Astrocyte (in vitro differentiated cells and primary cell): ENCODE results near the gene LHFPL2. TPM values are rescaled to one million over a fixed set of nuclear protein-coding genes. Genes with fewer than 3 reads are reported as not detected.

ENCODE experiments used
- DNase-seq: peaks from one replicate; pipeline ENCODE4 v3.0.0-alpha.2; 2010; ENCODE audit warnings: low read depth
- FAIRE-seq: peaks from 2 replicates; lab custom pipeline; 2011; peaks lifted over from hg19 to GRCh38; lab: Jason Lieb, UNC
- H2AFZ ChIP-seq: 2 replicates; pipeline ENCODE4 v1.6.0; 2012; ENCODE audit warnings: low read depth, low read length, inconsistent platforms
- H3K27ac ChIP-seq: 2 replicates; pipeline ENCODE4 v1.5.1; 2011; ENCODE audit warnings: low read depth, low read length, inconsistent platforms
- H3K27me3 ChIP-seq: 2 replicates; pipeline ENCODE4 v1.6.0; 2011; ENCODE audit warnings: low read length, inconsistent platforms; ENCODE audit not compliant: insufficient read depth
- H3K36me3 ChIP-seq: 2 replicates; pipeline ENCODE4 v1.5.1; 2011; ENCODE audit warnings: low read length, inconsistent platforms; ENCODE audit not compliant: insufficient read depth
- H3K4me1 ChIP-seq: 2 replicates; pipeline ENCODE4 v1.5.1; 2011; ENCODE audit warnings: low read length, inconsistent platforms; ENCODE audit not compliant: insufficient read depth
- H3K4me2 ChIP-seq: 2 replicates; pipeline ENCODE4 v1.6.0; 2012; ENCODE audit warnings: low read length, inconsistent platforms
- H3K4me3 ChIP-seq: 2 replicates; pipeline ENCODE4 v1.5.1; 2011; ENCODE audit warnings: low read depth, mild to moderate bottlenecking, low read length, inconsistent platforms; ENCODE audit not compliant: insufficient read depth
- H3K79me2 ChIP-seq: 2 replicates; pipeline ENCODE4 v1.6.0; 2012; ENCODE audit warnings: mild to moderate bottlenecking, low read length, inconsistent platforms; ENCODE audit not compliant: insufficient read depth
- H3K9ac ChIP-seq: 2 replicates; pipeline ENCODE4 v1.6.0; 2012; ENCODE audit warnings: mild to moderate bottlenecking, low read length, inconsistent platforms
- H3K9me3 ChIP-seq: 2 replicates; pipeline ENCODE4 v1.5.1; 2012; ENCODE audit warnings: low read depth, mild to moderate bottlenecking, low read length, inconsistent platforms; ENCODE audit not compliant: insufficient read depth
- H4K20me1 ChIP-seq: 2 replicates; pipeline ENCODE4 v1.6.0; 2012; ENCODE audit warnings: low read length, inconsistent platforms; ENCODE audit not compliant: insufficient read depth
- H3K27ac Mint-ChIP-seq: one replicate; pipeline ENCODE4 v1.8.0; 2021; ENCODE audit warnings: mild to moderate bottlenecking, mixed read lengths; ENCODE audit not compliant: unreplicated experiment
- H3K27me3 Mint-ChIP-seq: one replicate; pipeline ENCODE4 v1.8.0; 2021; ENCODE audit warnings: low read depth, mixed read lengths; ENCODE audit not compliant: unreplicated experiment
- H3K36me3 Mint-ChIP-seq: one replicate; pipeline ENCODE4 v1.8.0; 2021; ENCODE audit warnings: low read depth, mixed read lengths; ENCODE audit not compliant: unreplicated experiment
- H3K4me1 Mint-ChIP-seq: one replicate; pipeline ENCODE4 v1.8.0; 2021; ENCODE audit warnings: low read depth, mixed read lengths; ENCODE audit not compliant: unreplicated experiment
- H3K4me3 Mint-ChIP-seq: one replicate; pipeline ENCODE4 v1.8.0; 2021; ENCODE audit warnings: mild to moderate bottlenecking, moderate library complexity, mixed read lengths; ENCODE audit not compliant: unreplicated experiment
- H3K9me3 Mint-ChIP-seq: one replicate; pipeline ENCODE4 v1.8.0; 2021; ENCODE audit warnings: mild to moderate bottlenecking, mixed read lengths; ENCODE audit not compliant: unreplicated experiment
- CTCF ChIP-seq: IDR thresholded peaks from 2 replicates; pipeline ENCODE4 v1.5.1; 2011; ENCODE audit warnings: low read depth, mild to moderate bottlenecking, inconsistent platforms, low read length, moderate library complexity; ENCODE audit not compliant: insufficient read depth
- EZH2 ChIP-seq: IDR thresholded peaks from 2 replicates; pipeline ENCODE4 v1.6.1; 2012; ENCODE audit warnings: mild to moderate bottlenecking, low read length, inconsistent platforms; ENCODE audit not compliant: insufficient read depth
- total RNA-seq: library from RNA; stranded (reverse); gene quantifications from 2 replicates; pipeline ENCODE4 v1.2.1, GENCODE V29; 2021

LHFPL2 gene
- total RNA-seq, 1 donor from 2014 or later = 17.0 TPM

DNA sequence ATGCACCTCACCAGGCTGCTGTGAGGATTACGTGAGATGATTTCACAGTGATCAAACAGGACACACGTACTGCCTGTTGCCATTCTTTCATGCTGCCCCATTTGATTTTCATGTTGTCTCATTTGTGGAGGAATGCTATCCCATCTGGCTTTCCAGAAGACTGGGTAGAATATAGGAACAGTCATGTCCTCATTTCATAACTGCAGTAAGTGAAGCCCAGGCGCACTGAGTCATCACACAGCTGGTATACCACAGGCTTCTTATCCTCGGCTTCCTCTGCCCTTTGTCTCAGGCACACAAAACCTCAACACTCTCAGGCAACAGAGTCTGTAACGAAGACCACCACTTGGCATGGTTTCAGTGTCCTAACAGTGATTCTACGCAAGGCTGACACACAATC is 62.3 kb downstream of the LHFPL2 start:
- Histone ChIP-seq H3K4me1 (peaks cover 32% of the 10 kb centered on the region), H3K9me3 (no peaks in the 10 kb centered on the region), H3K27me3 (no peaks in the 10 kb centered on the region), H4K20me1 (no peaks in the 10 kb centered on the region), H3K79me2 (peaks cover 16% of the 10 kb centered on the region), H2AFZ (no peak overlapping the region), H3K4me2 (peak overlapping the region; percentile 54), H3K36me3 (no peaks in the 10 kb centered on the region), H3K27ac (peak overlapping the region; percentile 90), H3K4me3 (no peak overlapping the region), H3K9ac (peak overlapping the region; percentile 66)
- Mint-ChIP-seq H3K4me3 (peak overlapping the region; percentile 30), H3K27me3 (no peaks in the 10 kb centered on the region), H3K27ac (peak overlapping the region; percentile 88), H3K36me3 (peaks cover 16% of the 10 kb centered on the region), H3K9me3 (peaks cover 9% of the 10 kb centered on the region), H3K4me1 (peaks cover 29% of the 10 kb centered on the region)
- FAIRE-seq = peak; percentile 94
- DNase-seq = peak; percentile 100
- no peak for TF ChIP-seq CTCF
- TF ChIP-seq EZH2 = no peak

DNA sequence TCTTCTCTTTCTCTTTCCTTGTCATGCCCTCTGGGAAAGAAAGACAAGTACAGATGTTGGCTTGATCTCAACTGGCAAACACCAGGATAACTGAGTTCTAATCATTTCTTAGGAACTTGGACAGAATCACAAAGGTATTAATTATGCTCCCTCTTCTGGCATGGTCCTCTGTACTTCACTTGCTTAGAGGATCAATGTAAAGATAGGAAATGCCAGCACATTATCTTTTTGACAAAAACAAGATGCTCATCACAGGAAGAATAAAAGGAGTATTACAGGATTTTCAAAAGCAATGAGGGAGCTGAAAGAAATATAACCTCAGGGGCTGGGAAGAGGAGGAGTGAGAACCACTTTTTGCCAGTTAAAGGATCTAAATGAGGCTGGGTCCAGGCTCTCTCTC is 70.6 kb downstream of the LHFPL2 start:
- FAIRE-seq = no peak
- H3K36me3 ChIP-seq = no peaks in the 10 kb centered on the region

More for the DNA sequence above, 70.6 kb downstream of the LHFPL2 start:
- DNase-seq = no peak
- Histone ChIP-seq H3K79me2 (peaks cover 15% of the 10 kb centered on the region), H4K20me1 (peaks cover 15% of the 10 kb centered on the region), H3K4me2 (no peak overlapping the region), H3K9ac (no peak overlapping the region), H3K27me3 (no peaks in the 10 kb centered on the region), H3K9me3 (no peaks in the 10 kb centered on the region), H3K4me1 (peaks cover 10% of the 10 kb centered on the region), H3K4me3 (no peak overlapping the region), H3K27ac (no peak overlapping the region), H2AFZ (no peak overlapping the region)
- Mint-ChIP-seq H3K27ac (no peak overlapping the region), H3K36me3 (peaks cover 3% of the 10 kb centered on the region), H3K9me3 (peaks cover 6% of the 10 kb centered on the region), H3K4me3 (no peak overlapping the region), H3K4me1 (peaks cover 24% of the 10 kb centered on the region), H3K27me3 (no peaks in the 10 kb centered on the region)
- no peak for TF ChIP-seq CTCF
- no peak for TF ChIP-seq EZH2
